Lung microvascular endothelial cell (primary cell): Measurements from ENCODE around the gene GCNT2. TPM values are rescaled to one million over a fixed set of nuclear protein-coding genes. Genes with fewer than 3 reads are reported as not detected.
"Not testable (repeated sequence)": the region's sequence is repeated elsewhere in the genome, so short reads cannot be mapped to it uniquely, and the experiment has no call there.

Experiments used
- DNase-seq, 2 donors: peaks; one replicate each; pipeline versions ENCODE4 v3.0.0 to v3.0.0-alpha.2; 2010; ENCODE audit warnings: low read depth in 2 of 2
- total RNA-seq: library from RNA; depleted of rRNA; stranded (reverse); fragments of >200 nt; gene quantifications from 2 replicates; pipeline ENCODE4 v1.2.1, GENCODE V29; 2014

Gene GCNT2
- total RNA-seq = 41.2 and 58.9 TPM in 2 replicates

DNA sequence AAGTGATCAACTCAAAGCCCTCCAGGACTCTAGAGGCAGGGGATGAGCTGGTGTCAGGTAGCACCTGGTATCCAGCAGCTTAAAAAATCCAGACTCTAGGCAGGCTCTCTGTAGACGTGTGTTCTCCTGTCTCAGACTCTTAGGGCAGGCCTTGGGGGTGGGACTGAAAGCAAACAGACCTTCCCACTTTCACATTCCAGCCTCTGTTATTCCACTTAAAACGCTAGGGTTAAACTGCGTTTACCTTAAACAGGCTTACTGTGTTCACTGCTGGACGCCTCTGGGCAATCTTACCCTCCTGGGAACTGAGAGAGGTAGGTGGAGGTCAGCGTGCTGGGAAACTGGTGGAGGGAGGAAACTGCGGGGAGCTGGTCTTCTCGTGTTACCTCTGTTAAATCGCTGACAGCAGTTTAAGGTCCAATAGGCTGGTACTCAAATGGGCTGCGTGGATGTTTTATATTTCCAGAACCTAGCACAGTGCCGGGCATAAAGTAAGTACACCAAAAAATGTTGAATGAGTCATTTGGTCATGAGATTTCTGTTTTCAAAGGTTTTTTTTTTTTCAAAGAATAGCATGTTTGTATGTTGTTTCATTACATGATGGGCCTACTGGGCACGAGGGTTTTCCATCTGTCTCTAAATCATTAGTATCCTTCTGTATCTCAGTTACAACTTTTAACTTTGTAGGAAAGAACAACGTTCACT, at the start of gene GCNT2:
Gene GCNT2, plus strand, starts transcription at position 248 of the 705 bp plus-strand sequence. CDS start 7,561 bp downstream, outside the sequence.
- peak; percentile 63 to 64 for DNase-seq

DNA sequence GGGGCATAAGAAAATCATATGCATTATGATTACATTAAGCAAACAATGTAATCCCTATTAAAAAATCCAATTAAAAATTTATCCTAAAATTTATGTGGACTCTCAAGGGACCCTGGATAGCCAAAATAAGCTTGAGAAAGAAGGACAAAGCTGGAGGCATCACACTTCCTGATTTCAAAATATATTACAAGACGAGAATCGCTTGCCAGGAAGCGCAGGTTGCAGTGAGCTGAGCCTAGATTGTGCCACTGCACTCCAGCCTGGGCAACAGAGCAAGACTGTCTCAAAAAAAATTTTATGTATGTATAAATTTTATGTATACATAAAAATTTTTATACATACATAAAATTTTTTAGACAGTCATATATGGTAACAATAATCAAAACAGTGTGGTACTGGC, 48.5 kb upstream of the GCNT2 start:
- no peak for DNase-seq

GRCh38 chr6:10478187-10479040, 42.7 kb upstream of the GCNT2 start:
- peak; percentile 54 to 69 for DNase-seq

GRCh38 chr6:10479939-10480700, 41.0 kb upstream of the GCNT2 start:
- DNase-seq = no peak

- DNase-seq = no peak
Observed at GRCh38 chr6:10481101-10481500, 40.0 kb upstream of the GCNT2 start.

DNA sequence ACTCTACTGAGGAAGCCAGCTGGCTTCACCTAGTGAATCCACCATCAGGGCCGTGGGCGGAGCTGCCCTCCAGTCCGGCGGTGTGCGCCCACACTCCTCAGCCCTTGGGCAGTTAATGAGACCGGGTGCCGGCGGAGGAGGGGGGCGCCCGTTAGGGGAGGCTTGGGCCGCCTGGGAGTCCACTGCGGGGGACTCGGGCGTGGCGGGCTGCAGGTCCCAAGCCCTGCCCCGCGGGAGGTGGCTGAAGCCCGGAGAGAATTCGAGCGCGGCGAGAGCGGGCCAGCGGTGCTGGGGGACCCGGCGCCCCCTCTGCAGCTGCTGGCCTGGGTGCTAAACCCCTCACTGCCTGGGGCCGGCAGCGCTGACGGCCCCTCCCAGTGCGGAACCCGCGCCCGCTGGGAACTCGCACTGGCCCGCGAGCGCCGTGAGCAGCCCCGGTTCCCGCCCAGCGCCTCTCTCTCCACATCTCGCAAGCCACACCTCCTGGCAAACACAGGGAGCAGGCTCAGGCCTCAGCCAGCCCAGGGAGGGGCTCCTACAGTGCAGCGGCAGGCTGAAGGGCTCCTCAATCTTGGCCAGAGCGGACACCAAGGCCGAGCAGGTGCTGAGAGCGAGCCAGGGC, 38.4 kb upstream of the GCNT2 start:
- no peak for DNase-seq

DNA sequence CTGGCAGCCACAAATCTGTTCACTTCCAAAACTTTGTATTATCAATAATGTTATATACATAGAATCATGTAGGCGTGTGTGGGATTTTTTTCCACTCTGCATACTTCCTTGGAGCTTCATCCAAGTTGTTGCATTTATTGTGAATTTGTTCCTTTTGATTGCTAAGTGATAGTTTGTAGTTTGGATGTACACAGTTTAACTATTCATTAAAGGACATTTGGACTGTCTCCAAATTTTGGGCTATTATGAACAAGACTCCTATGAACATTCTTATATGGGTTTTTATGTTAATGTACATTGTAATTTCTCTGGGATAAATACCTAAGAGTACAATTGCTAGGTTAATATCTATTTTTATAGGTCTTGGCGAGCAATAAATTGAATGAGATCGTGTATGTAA, 36.2 kb upstream of the GCNT2 start:
- DNase-seq = no peak

DNA sequence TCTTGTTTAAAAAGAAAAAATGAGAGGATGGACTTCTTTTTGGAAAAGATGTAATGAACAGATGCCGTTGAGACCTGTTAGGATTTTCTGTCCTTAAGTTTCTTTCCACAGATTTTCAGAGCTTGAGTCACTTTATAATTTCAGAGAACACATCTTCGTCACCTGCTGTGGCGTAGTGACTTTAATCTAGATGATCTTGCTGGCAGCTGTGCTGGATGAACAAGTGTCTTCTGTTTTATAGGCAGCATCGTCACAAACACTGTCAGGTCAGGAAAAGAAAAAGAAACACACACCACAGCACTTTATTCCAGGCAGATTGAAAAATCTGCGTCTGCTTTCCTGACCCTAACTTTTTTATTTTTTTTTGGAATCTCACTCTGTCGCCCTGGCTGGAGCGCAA, 35.7 kb upstream of the GCNT2 start:
- no peak for DNase-seq

DNA sequence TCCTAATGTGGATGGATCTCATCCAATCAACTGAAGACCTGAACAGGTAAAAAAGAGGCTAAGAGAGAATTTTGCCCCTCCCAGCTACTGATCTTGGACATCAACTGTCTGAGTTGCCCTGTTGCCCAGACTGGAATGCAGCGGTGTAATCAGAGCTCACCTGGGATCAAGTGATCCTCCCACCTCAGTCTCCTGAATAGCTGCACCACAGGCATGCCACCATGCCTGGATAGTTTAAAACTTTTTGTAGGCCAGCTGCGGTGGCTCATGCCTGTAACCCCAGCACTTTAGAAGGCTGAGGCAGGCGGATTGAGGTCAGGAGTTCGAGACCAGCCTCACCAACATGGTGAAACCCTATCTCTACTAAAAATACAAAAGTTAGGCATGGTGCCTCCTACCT, 34.9 kb upstream of the GCNT2 start:
- no peak for DNase-seq

GRCh38 chr6:10486944-10487588, 34.1 kb upstream of the GCNT2 start:
- not testable (repeated sequence) for DNase-seq

- no peak for DNase-seq
Observed at GRCh38 chr6:10487668-10488327, 33.4 kb upstream of the GCNT2 start.

- DNase-seq = no peak
Observed at GRCh38 chr6:10491463-10491862, 29.7 kb upstream of the GCNT2 start.

DNA sequence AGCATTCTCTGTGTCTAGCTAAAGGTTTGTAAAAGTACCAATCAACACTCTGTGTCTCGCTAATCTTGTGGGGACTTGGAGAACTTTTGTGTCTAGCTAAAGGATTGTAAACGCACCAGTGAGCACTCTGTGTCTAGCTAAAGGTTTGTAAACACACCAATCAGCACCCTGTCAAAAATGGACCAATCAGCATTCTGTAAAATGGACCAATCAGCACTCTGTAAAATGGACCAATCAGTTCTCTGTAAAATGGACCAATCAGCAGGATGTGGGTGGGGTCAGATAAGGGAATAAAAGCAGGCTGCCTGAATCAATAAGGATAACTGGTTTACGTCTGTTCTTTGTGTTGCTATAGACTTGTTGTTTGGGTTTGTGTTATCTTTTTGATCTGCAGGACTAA, 29.2 kb upstream of the GCNT2 start:
- DNase-seq = not testable (repeated sequence)

DNA sequence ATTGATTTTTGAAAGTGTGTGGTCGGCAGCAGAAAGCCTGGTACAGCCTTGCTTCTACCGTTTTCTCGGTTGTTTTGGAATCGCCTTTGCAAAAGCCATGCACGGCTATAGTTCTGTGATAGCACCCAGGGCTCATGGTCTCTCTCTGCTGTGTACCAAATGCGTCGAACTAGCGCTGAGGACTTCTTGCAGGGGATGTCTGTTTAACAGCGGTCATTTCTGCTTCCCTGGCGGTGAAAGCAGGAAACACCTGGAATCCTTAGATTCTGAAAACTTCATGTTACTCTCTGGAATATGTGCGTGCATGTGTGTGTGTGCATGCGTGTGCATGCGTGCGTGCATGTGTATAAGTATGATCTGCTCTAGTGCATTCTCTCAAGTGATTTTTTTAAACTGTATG, 26.1 kb upstream of the GCNT2 start:
- DNase-seq = peak in 1 of 2 donors; percentile 21

DNA sequence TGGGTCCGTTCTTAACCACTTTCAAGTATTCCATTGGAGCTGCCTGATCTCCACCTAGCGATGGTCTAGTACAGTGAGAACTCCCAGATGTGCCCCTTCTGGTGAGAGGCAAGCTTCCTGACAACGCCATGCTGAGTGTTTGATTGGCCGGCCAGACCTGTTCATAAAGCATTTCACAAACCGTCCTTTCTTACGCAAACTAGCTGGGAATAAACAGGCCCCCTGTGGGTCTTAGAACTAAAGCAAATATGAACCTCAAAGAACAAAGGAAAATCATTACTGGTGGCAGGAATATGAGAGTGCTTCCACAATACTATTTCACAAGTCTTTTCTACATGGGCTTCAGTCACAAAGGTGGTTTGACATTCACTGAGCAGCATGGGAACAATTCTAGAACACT, 15.6 kb upstream of the GCNT2 start:
- no peak for DNase-seq

- no peak for DNase-seq
Observed at GRCh38 chr6:10507298-10507697, 13.9 kb upstream of the GCNT2 start.

- no peak for DNase-seq
Observed at GRCh38 chr6:10507715-10508114, 13.4 kb upstream of the GCNT2 start.

GRCh38 chr6:10510592-10511367, 10.4 kb upstream of the GCNT2 start:
- peak; percentile 73 to 88 for DNase-seq

DNA sequence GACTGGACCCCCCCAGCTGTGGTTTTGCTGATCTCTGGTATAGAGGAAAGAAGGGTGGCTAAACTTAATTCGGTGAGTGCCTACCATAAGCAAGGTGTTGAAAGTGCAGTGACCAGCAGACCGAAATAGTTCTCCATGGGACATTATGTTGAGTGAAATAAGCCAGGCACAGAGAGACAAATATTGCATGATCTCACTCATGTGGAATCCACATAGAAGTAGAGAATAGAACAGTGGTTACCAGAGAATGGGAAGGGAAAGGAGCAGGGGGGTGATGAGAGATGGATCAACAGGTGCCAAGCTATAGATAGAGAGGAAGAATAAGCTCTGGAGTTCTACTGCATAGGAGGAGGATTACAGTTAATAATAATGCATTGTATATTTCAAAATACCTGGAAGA, 9.7 kb upstream of the GCNT2 start:
- peak in 1 of 2 donors; percentile 91 for DNase-seq

- no peak for DNase-seq
Observed at GRCh38 chr6:10513544-10513943, 7.6 kb upstream of the GCNT2 start.
